OCI-LY7 (cell line): ENCODE results near the gene RGS4. TPM values are rescaled to one million over a fixed set of nuclear protein-coding genes. Genes with fewer than 3 reads are reported as not detected.

Experiments used
- BruUV-seq: library from RNA; stranded (reverse); fragments of 400-500 nt; replicated peaks from 2 replicates; lab custom pipeline; 2021; lab: Mats Ljungman, UMichigan
- CTCF ChIA-PET: fragments of 300-600 bp; sonication (Branson Sonifier 250); formaldehyde crosslinking; loops from one replicate; lab custom pipeline; 2022; ENCODE audit warnings: antibody characterized with exemption; ENCODE audit not compliant: unreplicated experiment; lab: Charles Lee
- POLR2A ChIA-PET: fragments of 300-600 bp; sonication (Branson Sonifier 250); formaldehyde crosslinking; loops from one replicate; lab custom pipeline; 2022; ENCODE audit warnings: antibody characterized with exemption; lab: Charles Lee
- DNase-seq: peaks from one replicate; pipeline ENCODE4 v3.0.0-alpha.2; 2015; ENCODE audit warnings: low spot score
- H2AFZ ChIP-seq: fragments of 200-600 bp; sonication (generic), shearing (Covaris generic); 2 replicates; pipeline ENCODE4 v1.6.1; 2014; ENCODE audit warnings: mild to moderate bottlenecking, antibody characterized with exemption, low read length, moderate library complexity
- H3K27ac ChIP-seq: fragments of 200-600 bp; sonication (generic); 2 replicates; pipeline ENCODE4 v1.5.1; 2014; ENCODE audit warnings: mixed run types, low read depth, mild to moderate bottlenecking, moderate library complexity, low read length, inconsistent platforms; ENCODE audit not compliant: poor library complexity, severe bottlenecking
- H3K36me3 ChIP-seq: fragments of 200-600 bp; sonication (generic); 2 replicates; pipeline ENCODE4 v1.6.1; 2014; ENCODE audit warnings: mild to moderate bottlenecking, antibody characterized with exemption, low read length, moderate library complexity, mixed read lengths; ENCODE audit not compliant: insufficient read depth
- H3K4me1 ChIP-seq: fragments of 200-600 bp; sonication (generic); 2 replicates; pipeline ENCODE4 v1.5.1; 2014; ENCODE audit warnings: mild to moderate bottlenecking, low read length; ENCODE audit not compliant: insufficient read depth, poor library complexity, severe bottlenecking
- H3K4me2 ChIP-seq: fragments of 200-600 bp; sonication (generic); 2 replicates; pipeline ENCODE4 v1.6.1; 2014; ENCODE audit warnings: mild to moderate bottlenecking, low read length
- H3K4me3 ChIP-seq: fragments of 200-600 bp; sonication (generic); 2 replicates; pipeline ENCODE4 v1.5.1; 2014; ENCODE audit warnings: mild to moderate bottlenecking, low read depth, low read length; ENCODE audit not compliant: poor library complexity, severe bottlenecking
- H3K79me2 ChIP-seq: fragments of 200-600 bp; sonication (generic); 2 replicates; pipeline ENCODE4 v1.6.1; 2016; ENCODE audit warnings: low read depth, mild to moderate bottlenecking, low read length, moderate library complexity, mixed read lengths; ENCODE audit not compliant: insufficient read depth
- H3K9me2 ChIP-seq: fragments of 200-600 bp; sonication (generic); 2 replicates; pipeline ENCODE4 v1.6.1; 2016; ENCODE audit warnings: mild to moderate bottlenecking, low read length, mixed read lengths; ENCODE audit not compliant: insufficient read depth
- H3K9me3 ChIP-seq: fragments of 200-600 bp; sonication (generic); 2 replicates; pipeline ENCODE4 v1.6.1; 2014; ENCODE audit warnings: mild to moderate bottlenecking, mixed run types, low read length, mixed read lengths
- H4K20me1 ChIP-seq: fragments of 200-600 bp; sonication (generic); 2 replicates; pipeline ENCODE4 v1.6.1; 2014; ENCODE audit warnings: mild to moderate bottlenecking, antibody characterized with exemption, low read length, moderate library complexity, mixed read lengths; ENCODE audit not compliant: insufficient read depth
- CTCF ChIP-seq: fragments of 200-600 bp; sonication (generic); conservative IDR thresholded peaks from 2 replicates; pipeline ENCODE4 v1.5.1; 2014; ENCODE audit warnings: mild to moderate bottlenecking, antibody characterized with exemption, low read length, moderate library complexity, mixed read lengths
- EZH2phosphoT487 ChIP-seq: fragments of 200-600 bp; sonication (generic); IDR thresholded peaks from 2 replicates; pipeline ENCODE4 v1.6.1; 2018; ENCODE audit warnings: low read depth, borderline replicate concordance, mild to moderate bottlenecking, mixed run types, antibody characterized with exemption, low read length, moderate library complexity, mixed read lengths
- intact Hi-C: fragments of 100-400 bp; cut with micrococcal nuclease; formaldehyde crosslinking; loops from one replicate; pipeline ENCODE4 v1.10.0; 2022; ENCODE audit not compliant: unreplicated experiment
- total RNA-seq, 2 experiments: library from RNA; depleted of rRNA in 1 of 2; stranded (reverse); fragments of >200 nt in 1 of 2; shearing (Covaris generic) in 1 of 2; gene quantifications; 2 replicates each; pipeline ENCODE4 v1.2.3, GENCODE V29; 2014 to 2022

The RGS4 gene
- total RNA-seq, 2 experiments from 2014 or later: not detected

- no peak overlapping the region for H3K4me2 ChIP-seq
- H3K27ac ChIP-seq: no peak overlapping the region
- H3K9me2 ChIP-seq: no peaks in the 10 kb centered on the region
- no peak overlapping the region for H2AFZ ChIP-seq
- no peaks in the 10 kb centered on the region for H3K9me3 ChIP-seq
- POLR2A ChIA-PET: no interaction called here
- intact Hi-C loops: no loop called here
- H3K4me1 ChIP-seq: no peaks in the 10 kb centered on the region
- no peaks in the 10 kb centered on the region for H3K36me3 ChIP-seq
- DNase-seq: no peak
- no peaks in the 10 kb centered on the region for H4K20me1 ChIP-seq
- CTCF ChIA-PET: no interaction called here
- no peak for TF ChIP-seq EZH2phosphoT487
- TF ChIP-seq CTCF: no peak
- no peaks in the 10 kb centered on the region for H3K79me2 ChIP-seq
- no peak overlapping the region for H3K4me3 ChIP-seq
- no TSS peak for BruUV-seq
Observed at GRCh38 chr1:163055005-163055404, 14.2 kb upstream of the RGS4 start.

- intact Hi-C loops: no loop called here
- CTCF ChIA-PET: no interaction called here
- no peak for TF ChIP-seq EZH2phosphoT487
- TF ChIP-seq CTCF: no peak
- H2AFZ ChIP-seq: no peak overlapping the region
- no peaks in the 10 kb centered on the region for H3K4me1 ChIP-seq
- no peaks in the 10 kb centered on the region for H3K9me3 ChIP-seq
- POLR2A ChIA-PET: interaction anchor here (0.9 kb wide), 1 partner anchor 37 kb away, joined by 3 read pairs; no protein-coding TSS in a partner anchor
- H3K4me3 ChIP-seq: no peak overlapping the region
- DNase-seq: no peak
- no peaks in the 10 kb centered on the region for H4K20me1 ChIP-seq
- no TSS peak for BruUV-seq
- H3K27ac ChIP-seq: no peak overlapping the region
- H3K4me2 ChIP-seq: no peak overlapping the region
- H3K9me2 ChIP-seq: no peaks in the 10 kb centered on the region
- no peaks in the 10 kb centered on the region for H3K36me3 ChIP-seq
- H3K79me2 ChIP-seq: no peaks in the 10 kb centered on the region
Observed at GRCh38 chr1:163055531-163055930, 13.6 kb upstream of the RGS4 start.

GRCh38 chr1:163056831-163057230, 12.3 kb upstream of the RGS4 start:
- Histone ChIP-seq H3K36me3 (no peaks in the 10 kb centered on the region), H3K27ac (no peak overlapping the region), H3K79me2 (no peaks in the 10 kb centered on the region), H3K9me2 (no peaks in the 10 kb centered on the region), H3K4me1 (no peaks in the 10 kb centered on the region), H3K4me2 (no peak overlapping the region), H3K4me3 (no peak overlapping the region), H3K9me3 (no peaks in the 10 kb centered on the region), H4K20me1 (no peaks in the 10 kb centered on the region), H2AFZ (no peak overlapping the region)
- ChIA-PET POLR2A (interaction anchor here (0.6 kb wide), 2 partner anchors 51 to 1813 kb away, joined by 3 to 5 read pairs; no protein-coding TSS in a partner anchor), CTCF (no interaction called here)
- intact Hi-C loops: no loop called here
- no peak for TF ChIP-seq CTCF
- DNase-seq: no peak
- BruUV-seq: no TSS peak
